Natural killer cell (primary cell): ENCODE data around the gene KCNJ6. TPM values are rescaled to one million over a fixed set of nuclear protein-coding genes. Genes with fewer than 3 reads are reported as not detected.

Source experiments
- ATAC-seq, 3 donors: fragments of 150-1000 bp in 2 of 3; fragments of 200-7000 bp in 1 of 3; cut with Tn5 transposase; 1 replicate in 1 of 3; 2 replicates in 2 of 3; pipeline ENCODE4 v1.10.0; 2021; ENCODE audit warnings: mild to moderate bottlenecking in 2 of 3, moderate library complexity in 2 of 3
- DNase-seq, 2 donors: peaks; one replicate each; pipeline versions ENCODE4 v3.0.0 to v3.0.0-alpha.2; 2013 to 2021; ENCODE audit warnings: mixed read lengths in 1 of 2
- H3K27ac ChIP-seq: one replicate; pipeline ENCODE4 v1.5.1; 2013; ENCODE audit warnings: mild to moderate bottlenecking, low read length
- H3K27me3 ChIP-seq: one replicate; pipeline ENCODE4 v1.6.1; 2013; ENCODE audit warnings: low read length; ENCODE audit not compliant: control insufficient read depth, insufficient read depth
- H3K36me3 ChIP-seq: one replicate; pipeline ENCODE4 v1.6.1; 2013; ENCODE audit warnings: low read length; ENCODE audit not compliant: control insufficient read depth, insufficient read depth
- H3K4me1 ChIP-seq: one replicate; pipeline ENCODE4 v1.6.1; 2013; ENCODE audit warnings: low read length; ENCODE audit not compliant: control insufficient read depth, insufficient read depth
- H3K4me3 ChIP-seq: one replicate; pipeline ENCODE4 v1.5.1; 2013; ENCODE audit warnings: low read length
- H3K9me3 ChIP-seq: one replicate; pipeline ENCODE4 v1.6.1; 2013; ENCODE audit warnings: low read length; ENCODE audit not compliant: control insufficient read depth, insufficient read depth
- H3K27ac Mint-ChIP-seq, 2 donors: one replicate each; pipeline ENCODE4 v1.8.0; 2022; ENCODE audit warnings: mild to moderate bottlenecking in 2 of 2, mixed read lengths in 2 of 2, moderate library complexity in 1 of 2
- H3K27me3 Mint-ChIP-seq, 2 donors: one replicate each; pipeline ENCODE4 v1.8.0; 2022; ENCODE audit warnings: low read depth in 2 of 2, mixed read lengths in 2 of 2
- H3K36me3 Mint-ChIP-seq: one replicate; pipeline ENCODE4 v1.8.0; 2022; ENCODE audit warnings: mixed read lengths
- H3K4me1 Mint-ChIP-seq, 2 donors: one replicate each; pipeline ENCODE4 v1.8.0; 2022; ENCODE audit warnings: mixed read lengths in 2 of 2
- H3K4me3 Mint-ChIP-seq: one replicate; pipeline ENCODE4 v1.8.0; 2022; ENCODE audit warnings: mild to moderate bottlenecking, moderate library complexity, mixed read lengths
- H3K9me3 Mint-ChIP-seq, 2 donors: one replicate each; pipeline ENCODE4 v1.8.0; 2022; ENCODE audit warnings: mixed read lengths in 2 of 2
- CTCF ChIP-seq: fragments of 200-600 bp; IDR thresholded peaks from one replicate; pipeline ENCODE4 v1.8.0; 2022; ENCODE audit warnings: antibody characterized with exemption
- WGBS: methylation state at CpG from one replicate; pipeline ENCODE4 v1.1.7; 2013; ENCODE audit warnings: missing lambda C conversion rate; ENCODE audit not compliant: insufficient coverage; 5-methylcytosine and 5-hydroxymethylcytosine counted together
- intact Hi-C: fragments of 100-400 bp; cut with micrococcal nuclease; formaldehyde crosslinking; loops from one replicate; pipeline ENCODE4 v1.14.2; 2022
- total RNA-seq, 4 donors: library from RNA; stranded (reverse); fragments of 120-200 nt in 1 of 4; gene quantifications; one replicate each; pipeline versions ENCODE4 v1.2.3 to v1.2.4, GENCODE V29; 2013 to 2022

KCNJ6 gene
- total RNA-seq, 3 donors from 2014 or later (not counting 1 experiment from before 2014, with no cell fraction given), result not detected

- Histone ChIP-seq H3K27me3 (no peaks in the 10 kb centered on the region), H3K27ac (no peak overlapping the region), H3K4me3 (no peak overlapping the region), H3K4me1 (no peaks in the 10 kb centered on the region), H3K9me3 (no peaks in the 10 kb centered on the region), H3K36me3 (no peaks in the 10 kb centered on the region)
- Mint-ChIP-seq H3K4me3 (no peak overlapping the region), H3K27ac (no peak overlapping the region), H3K36me3 (peaks cover 15% of the 10 kb centered on the region), H3K27me3 (peaks cover 17 to 27% of the 10 kb centered on the region in 2 donors), H3K9me3 (peaks cover 2 to 6% of the 10 kb centered on the region in 2 donors), H3K4me1 (peaks cover 0 to 4% of the 10 kb centered on the region in 2 donors)
- intact Hi-C loops, result no loop called here
- DNase-seq (no peak), ATAC-seq (no peak)
- TF ChIP-seq CTCF, result no peak
- 86% methylated on average over 5 of the region's 7 CpGs for WGBS
Measured at GRCh38 chr21:37848721-37849490, 67.4 kb downstream of the KCNJ6 start.

- no peak for ATAC-seq
- H3K36me3 Mint-ChIP-seq, result no peaks in the 10 kb centered on the region
- intact Hi-C loops, result no loop called here
- no peak for TF ChIP-seq CTCF
- DNase-seq, result no peak
- no peaks in the 10 kb centered on the region for H3K27me3 ChIP-seq
- H3K4me1 Mint-ChIP-seq, result peaks cover 0 to 4% of the 10 kb centered on the region in 2 donors
- no peaks in the 10 kb centered on the region for H3K9me3 ChIP-seq
- no peak overlapping the region for H3K27ac Mint-ChIP-seq
- H3K27ac ChIP-seq, result no peak overlapping the region
- no peak overlapping the region for H3K4me3 Mint-ChIP-seq
- peaks cover 19 to 26% of the 10 kb centered on the region in 2 donors for H3K27me3 Mint-ChIP-seq
- H3K9me3 Mint-ChIP-seq, result no peaks in the 10 kb centered on the region
- no peaks in the 10 kb centered on the region for H3K4me1 ChIP-seq
- H3K36me3 ChIP-seq, result no peaks in the 10 kb centered on the region
- no peak overlapping the region for H3K4me3 ChIP-seq
- 82% methylated on average over 3 of the region's 3 CpGs for WGBS
Measured at GRCh38 chr21:37845535-37845934, 70.7 kb downstream of the KCNJ6 start.

DNA sequence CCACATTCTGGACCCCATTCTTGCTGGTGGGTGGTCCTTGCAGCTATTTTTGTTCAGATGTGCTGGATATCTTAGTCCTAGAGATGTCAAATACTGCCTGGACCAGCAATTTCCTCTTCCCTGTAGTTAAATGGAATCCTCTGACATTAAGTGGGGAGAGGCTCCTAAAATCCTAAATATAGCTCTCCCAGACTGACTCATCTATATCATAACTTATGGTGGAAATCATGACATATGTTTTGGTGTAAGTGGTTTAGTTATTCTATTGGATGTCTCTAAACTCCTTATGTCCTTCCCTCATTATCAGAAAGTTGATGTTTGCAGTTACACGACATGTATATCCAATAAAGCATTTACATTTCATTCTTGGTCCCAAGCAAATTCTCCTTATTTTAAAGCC is 73.1 kb downstream of the KCNJ6 start:
- WGBS, result no CpG with 5 or more reads among the region's 1 CpG
- Histone ChIP-seq H3K4me1 (no peaks in the 10 kb centered on the region), H3K9me3 (no peaks in the 10 kb centered on the region), H3K27ac (no peak overlapping the region), H3K27me3 (no peaks in the 10 kb centered on the region), H3K4me3 (no peak overlapping the region), H3K36me3 (no peaks in the 10 kb centered on the region)
- Mint-ChIP-seq H3K27ac (no peak overlapping the region), H3K36me3 (no peaks in the 10 kb centered on the region), H3K27me3 (peaks cover 15 to 26% of the 10 kb centered on the region in 2 donors), H3K4me3 (no peak overlapping the region), H3K4me1 (peaks cover 0 to 4% of the 10 kb centered on the region in 2 donors), H3K9me3 (no peaks in the 10 kb centered on the region)
- TF ChIP-seq CTCF, result no peak
- intact Hi-C loops, result no loop called here
- DNase-seq (no peak), ATAC-seq (no peak)
